HUES64 (cell line): ENCODE data around the gene KY.

Experiments used
- H3K27ac ChIP-seq: 2 replicates; pipeline ENCODE4 v1.7.0; 2013; ENCODE audit warnings: low read depth, low read length, inconsistent platforms
- H3K27me3 ChIP-seq: 2 replicates; pipeline ENCODE4 v1.6.1; 2013; ENCODE audit warnings: mild to moderate bottlenecking, low read length; ENCODE audit not compliant: insufficient read depth
- H3K36me3 ChIP-seq: 2 replicates; pipeline ENCODE4 v1.6.1; 2013; ENCODE audit warnings: mild to moderate bottlenecking, low read length; ENCODE audit not compliant: insufficient read depth
- H3K4me1 ChIP-seq: 2 replicates; pipeline ENCODE4 v1.6.1; 2013; ENCODE audit warnings: mild to moderate bottlenecking, low read length, moderate library complexity; ENCODE audit not compliant: insufficient read depth
- H3K4me3 ChIP-seq: 2 replicates; pipeline ENCODE4 v1.5.1; 2013; ENCODE audit warnings: mild to moderate bottlenecking, low read length, moderate library complexity
- H3K9ac ChIP-seq: 2 replicates; pipeline ENCODE4 v1.6.1; 2013; ENCODE audit warnings: mild to moderate bottlenecking, low read depth, low read length
- H3K9me3 ChIP-seq: 2 replicates; pipeline ENCODE4 v1.6.1; 2013; ENCODE audit warnings: low read depth, low read length; ENCODE audit not compliant: insufficient read depth
- WGBS: fragments of 150-250, 120-280 bp; methylation state at CpG from one replicate; pipeline ENCODE4 v1.1.7; 2013; ENCODE audit warnings: missing lambda C conversion rate; 5-methylcytosine and 5-hydroxymethylcytosine counted together

The KY gene

DNA sequence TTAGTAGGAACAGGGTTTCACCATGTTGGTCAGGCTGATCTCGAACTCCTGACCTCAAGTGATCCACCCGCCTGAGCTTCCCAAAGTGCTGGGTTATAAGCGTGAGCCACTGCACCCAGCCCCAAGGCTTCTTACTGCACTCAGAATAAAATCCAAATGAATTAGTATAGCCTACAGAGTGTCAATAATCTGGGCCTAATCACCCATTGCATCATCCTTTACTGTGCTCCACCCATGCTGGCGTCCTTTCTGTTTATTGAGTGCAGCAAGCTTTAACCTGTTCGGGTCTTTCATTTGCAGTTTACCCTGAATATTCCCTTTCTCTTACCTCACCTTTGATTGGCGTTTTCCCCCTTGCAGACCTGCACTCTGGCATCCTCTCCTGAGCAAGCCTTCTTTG lies 87.2 kb downstream of the KY start:
- H3K9me3 ChIP-seq = no peaks in the 10 kb centered on the region
- H3K4me3 ChIP-seq = no peak overlapping the region
- H3K36me3 ChIP-seq = no peaks in the 10 kb centered on the region
- H3K9ac ChIP-seq = no peak overlapping the region
- H3K27me3 ChIP-seq = no peaks in the 10 kb centered on the region
- 0 out of 2 replicates have a peak, but pooled peaks cover 4% of the 10 kb centered on the region for H3K4me1 ChIP-seq
- WGBS = 93% methylated on average over 6 of the region's 6 CpGs
- H3K27ac ChIP-seq = no peak overlapping the region

DNA sequence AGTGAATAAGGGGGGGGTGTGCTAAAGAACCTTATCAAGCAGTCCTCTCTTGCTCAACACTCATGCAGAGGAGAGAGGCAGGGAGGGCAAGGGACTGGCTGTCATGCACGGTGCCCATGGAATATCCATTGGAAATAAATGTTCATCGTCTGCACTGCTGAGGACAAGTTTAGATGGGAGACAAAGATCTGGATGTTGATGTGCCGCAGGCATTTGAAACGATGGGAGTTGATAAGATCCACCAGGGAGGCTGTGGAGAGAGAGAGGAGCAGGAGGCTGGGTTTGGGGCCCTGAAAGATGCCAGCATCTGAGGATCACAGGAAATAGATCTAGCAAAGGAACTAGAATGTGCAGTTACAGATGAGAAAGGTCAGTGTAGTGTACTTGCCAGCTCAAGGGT lies 88.8 kb downstream of the KY start:
- H3K27ac ChIP-seq = no peak overlapping the region
- no peaks in the 10 kb centered on the region for H3K36me3 ChIP-seq
- H3K9me3 ChIP-seq = no peaks in the 10 kb centered on the region
- H3K4me3 ChIP-seq = no peak overlapping the region
- no peak overlapping the region for H3K9ac ChIP-seq
- 0 out of 2 replicates have a peak, but pooled peaks cover 4% of the 10 kb centered on the region for H3K4me1 ChIP-seq
- no peaks in the 10 kb centered on the region for H3K27me3 ChIP-seq
- 93% methylated on average over 4 of the region's 4 CpGs for WGBS

DNA sequence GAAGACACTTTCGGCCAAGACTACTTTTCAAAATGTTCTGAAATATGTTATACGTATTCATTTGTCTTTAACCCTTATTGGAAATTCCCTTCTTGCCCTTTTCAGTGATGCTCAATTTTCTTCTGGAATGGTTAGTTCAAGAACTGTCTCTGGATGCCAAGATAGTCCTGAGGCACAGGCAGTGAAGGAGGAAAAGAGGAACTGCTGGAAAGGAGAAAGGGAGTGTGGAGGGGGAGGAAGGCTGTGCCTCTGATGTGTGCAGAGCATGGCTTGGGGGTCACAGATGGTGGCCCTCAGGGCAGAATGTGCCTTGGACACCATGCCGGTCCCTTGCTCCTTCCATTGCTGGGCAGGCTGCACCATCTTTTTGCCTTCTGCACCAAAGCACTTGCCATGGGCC lies 91.2 kb downstream of the KY start:
- no peaks in the 10 kb centered on the region for H3K9me3 ChIP-seq
- no peak overlapping the region for H3K9ac ChIP-seq
- no peaks in the 10 kb centered on the region for H3K36me3 ChIP-seq
- H3K27me3 ChIP-seq = no peaks in the 10 kb centered on the region
- 95% methylated on average over 3 of the region's 3 CpGs for WGBS
- H3K4me3 ChIP-seq = no peak overlapping the region
- no peak overlapping the region for H3K27ac ChIP-seq
- 0 out of 2 replicates have a peak, but pooled peaks cover 4% of the 10 kb centered on the region for H3K4me1 ChIP-seq
